ENCODE results near the gene YPEL1. TPM values are rescaled to one million over a fixed set of nuclear protein-coding genes. Genes with fewer than 3 reads are reported as not detected.

Gene YPEL1
- total and polyA plus RNA-seq, 4 donors: 1.6 to 15.1 (median 3.5) TPM

GRCh38 chr22:21652010-21652546 is 83.5 kb downstream of the YPEL1 start:
- peaks cover 0 to 4% (median 2%) of the 10 kb centered on the region in 4 donors for H3K36me3 ChIP-seq (ENCODE audit: control insufficient read depth in 4 of 4, insufficient read depth in 4 of 4, low read length in 4 of 4)
- WGBS, 2 donors: 0% methylated on average over 43 to 44 of the region's 44 CpGs
- TF ChIP-seq CTCF (IDR thresholded peaks at IDR 0.05; ENCODE audit: control extremely low read depth, extremely low read depth): no peak
- no peak overlapping the region for H3K9ac ChIP-seq (ENCODE audit: insufficient read depth in 1 of 2, low read length in 2 of 2)
- H3K4me3 ChIP-seq: peak overlapping the region; percentile 36
- no peak overlapping the region for H3K27ac ChIP-seq (ENCODE audit: low read depth in 1 of 2, low read length in 1 of 2)
- peak; percentile 93 to 95 (median 93) for DNase-seq
- no peaks in the 10 kb centered on the region for H3K9me3 ChIP-seq (ENCODE audit: control insufficient read depth in 4 of 4, insufficient read depth in 3 of 4, low read length in 3 of 4)
- no peaks in the 10 kb centered on the region for H3K27me3 ChIP-seq (ENCODE audit: control insufficient read depth in 3 of 3, insufficient read depth in 3 of 3, low read length in 2 of 3)
- peak; percentile 92 for ATAC-seq (ENCODE audit: insufficient read depth, low FRiP score)
- H3K4me1 ChIP-seq (ENCODE audit: control insufficient read depth in 5 of 5, insufficient read depth in 5 of 5, low read length in 5 of 5): peaks cover 4 to 24% (median 5%) of the 10 kb centered on the region in 5 donors

GRCh38 chr22:21651521-21652009 is 84.0 kb downstream of the YPEL1 start:
- H3K27me3 ChIP-seq (ENCODE audit: control insufficient read depth in 3 of 3, insufficient read depth in 3 of 3, low read length in 2 of 3): no peaks in the 10 kb centered on the region
- H3K9ac ChIP-seq (ENCODE audit: insufficient read depth in 1 of 2, low read length in 2 of 2): peak overlapping the region in 1 of 2 donors; percentile 4
- ATAC-seq (ENCODE audit: insufficient read depth, low FRiP score): no peak
- TF ChIP-seq CTCF (IDR thresholded peaks at IDR 0.05; ENCODE audit: control extremely low read depth, extremely low read depth): no peak
- peak overlapping the region; percentile 8 to 14 for H3K27ac ChIP-seq (ENCODE audit: low read depth in 1 of 2, low read length in 1 of 2)
- H3K4me1 ChIP-seq (ENCODE audit: control insufficient read depth in 5 of 5, insufficient read depth in 5 of 5, low read length in 5 of 5): peaks cover 4 to 24% (median 5%) of the 10 kb centered on the region in 5 donors
- 1% methylated on average over 29 of the region's 29 CpGs for WGBS, 2 donors
- H3K36me3 ChIP-seq (ENCODE audit: control insufficient read depth in 4 of 4, insufficient read depth in 4 of 4, low read length in 4 of 4): peaks cover 0 to 4% (median 2%) of the 10 kb centered on the region in 4 donors
- no peak overlapping the region for H3K4me3 ChIP-seq
- DNase-seq: no peak
- H3K9me3 ChIP-seq (ENCODE audit: control insufficient read depth in 4 of 4, insufficient read depth in 3 of 4, low read length in 3 of 4): no peaks in the 10 kb centered on the region

- H3K4me3 ChIP-seq: no peak overlapping the region
- H3K36me3 ChIP-seq (ENCODE audit: control insufficient read depth in 4 of 4, insufficient read depth in 4 of 4, low read length in 4 of 4): peaks cover 0 to 8% (median 2%) of the 10 kb centered on the region in 4 donors
- peaks cover 4 to 24% (median 5%) of the 10 kb centered on the region in 5 donors for H3K4me1 ChIP-seq (ENCODE audit: control insufficient read depth in 5 of 5, insufficient read depth in 5 of 5, low read length in 5 of 5)
- WGBS, 2 donors: 18% methylated on average over 6 of the region's 6 CpGs
- H3K9me3 ChIP-seq (ENCODE audit: control insufficient read depth in 4 of 4, insufficient read depth in 3 of 4, low read length in 3 of 4): no peaks in the 10 kb centered on the region
- no peaks in the 10 kb centered on the region for H3K27me3 ChIP-seq (ENCODE audit: control insufficient read depth in 3 of 3, insufficient read depth in 3 of 3, low read length in 2 of 3)
- ATAC-seq (ENCODE audit: insufficient read depth, low FRiP score): no peak
- DNase-seq: no peak
- H3K9ac ChIP-seq (ENCODE audit: insufficient read depth in 1 of 2, low read length in 2 of 2): peak overlapping the region in 1 of 2 donors; percentile 4
- H3K27ac ChIP-seq (ENCODE audit: low read depth in 1 of 2, low read length in 1 of 2): no peak overlapping the region
- no peak for TF ChIP-seq CTCF (IDR thresholded peaks at IDR 0.05; ENCODE audit: control extremely low read depth, extremely low read depth)
Observed at GRCh38 chr22:21650823-21651520, 84.6 kb downstream of the YPEL1 start.

Measured in lung (tissue), 12 donors.